Gastroesophageal sphincter (tissue), 4 donors: Measurements from ENCODE around the gene NEURL1. TPM values are rescaled to one million over a fixed set of nuclear protein-coding genes. Genes with fewer than 3 reads are reported as not detected.

ENCODE experiments used
- ATAC-seq: fragments of 150-250 bp; one replicate; pipeline ENCODE4 v1.9.1; 2016; ENCODE audit warnings: mild to moderate bottlenecking, moderate library complexity
- H3K27ac ChIP-seq, 4 donors: fragments of 200-600 bp; sonication (generic) in 3 of 4; 1 replicate in 3 of 4; 2 replicates in 1 of 4; pipeline ENCODE4 v1.5.1; 2016 to 2019
- H3K27me3 ChIP-seq: fragments of 200-600 bp; sonication (generic); one replicate; pipeline ENCODE4 v1.5.1; 2019
- H3K36me3 ChIP-seq, 2 donors: fragments of 200-600 bp; sonication (generic); one replicate each; pipeline ENCODE4 v1.5.1; 2019; ENCODE audit warnings: control low read depth in 1 of 2
- H3K4me1 ChIP-seq, 3 donors: fragments of 200-600 bp; sonication (generic); 1 replicate in 2 of 3; 2 replicates in 1 of 3; pipeline ENCODE4 v1.5.1; 2016 to 2019; ENCODE audit warnings: control low read depth in 2 of 3
- H3K4me3 ChIP-seq, 2 donors: fragments of 200-600 bp; sonication (generic); one replicate each; pipeline ENCODE4 v1.5.1; 2019; ENCODE audit warnings: mild to moderate bottlenecking in 1 of 2, moderate library complexity in 1 of 2
- H3K9me3 ChIP-seq, 3 donors: fragments of 200-600 bp; sonication (generic); one replicate each; pipeline ENCODE4 v1.5.1; 2017 to 2019; ENCODE audit warnings: control low read depth in 2 of 3
- EP300 ChIP-seq: sonication (generic); formaldehyde crosslinking; IDR thresholded peaks from one replicate; pipeline ENCODE4 v1.6.1; 2017; ENCODE audit warnings: antibody characterized with exemption, mild to moderate bottlenecking
- POLR2A ChIP-seq, 2 donors: fragments of 450-650 bp; IDR thresholded peaks; one replicate each; pipeline ENCODE4 v1.6.1; 2017; ENCODE audit warnings: antibody characterized with exemption in 2 of 2, mild to moderate bottlenecking in 2 of 2, moderate library complexity in 1 of 2
- POLR2AphosphoS5 ChIP-seq: sonication (generic); formaldehyde crosslinking; IDR thresholded peaks from one replicate; pipeline ENCODE4 v1.6.1; 2017; ENCODE audit warnings: antibody characterized with exemption
- WGBS, 2 donors: methylation state at CpG; one replicate each; pipeline ENCODE4 v1.1.5; 2018; ENCODE audit warnings: low coverage in 1 of 2; 5-methylcytosine and 5-hydroxymethylcytosine counted together
- total RNA-seq, 4 donors: library from RNA; depleted of rRNA; stranded (reverse); fragments of >200 nt; gene quantifications; one replicate each; pipeline ENCODE4 v1.1.0, GENCODE V29; 2016
- TF ChIP-seq, protein P1 (sequence below), 4 experiments: fragments of 200-600 bp in 2 of 4; fragments of 450-650 bp in 2 of 4; sonication (generic) in 1 of 4; IDR thresholded peaks; one replicate each; pipeline ENCODE4 v1.5.1; 2017 to 2019; ENCODE audit warnings: antibody characterized with exemption in 4 of 4, mild to moderate bottlenecking in 2 of 4, moderate library complexity in 2 of 4

Gene NEURL1
- total RNA-seq, 4 donors from 2014 or later, result 0.15 to 0.27 (median 0.19) TPM; not detected in 1

DNA sequence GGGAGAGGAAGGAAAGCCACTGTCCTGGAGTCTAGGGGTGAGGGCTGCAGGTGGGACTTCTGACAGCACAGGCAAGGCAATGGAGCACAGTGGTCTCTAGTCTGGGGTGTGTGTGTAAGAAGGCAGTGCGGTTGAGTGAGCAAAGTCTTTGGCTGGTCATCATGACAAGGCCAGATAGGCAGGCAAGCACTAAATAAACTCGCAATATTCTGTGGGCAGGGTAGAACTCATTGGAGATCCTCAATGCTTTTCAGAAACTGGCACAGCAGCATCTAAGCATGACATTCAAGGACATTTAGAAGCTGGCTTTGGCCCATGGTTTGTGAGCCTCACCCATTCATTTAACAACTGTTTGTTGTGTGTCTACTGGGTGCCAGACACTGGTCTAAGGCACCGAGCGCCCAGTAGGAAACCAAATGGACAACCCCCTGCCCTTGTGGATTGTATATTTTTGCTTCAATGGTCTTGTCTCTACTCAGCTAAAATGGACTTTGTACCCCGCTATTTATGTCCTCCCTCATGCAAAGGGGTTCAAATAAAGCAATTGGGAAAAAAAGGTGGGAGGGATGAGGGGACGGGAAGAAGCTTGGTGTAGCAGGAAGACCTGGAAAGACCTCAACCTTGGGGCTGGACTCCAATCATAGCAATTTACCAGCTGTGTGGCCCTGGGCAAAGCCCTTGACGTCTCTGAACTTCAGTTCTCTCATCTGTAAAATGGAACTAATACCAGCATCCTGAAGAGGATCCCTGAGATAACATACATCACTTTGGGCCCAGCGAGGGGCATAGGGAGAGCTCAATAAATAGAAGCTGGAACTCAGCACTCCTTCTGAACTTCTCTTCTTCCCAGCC is 116.0 kb downstream of the NEURL1 start:
- Histone ChIP-seq H3K27ac (no peak overlapping the region), H3K9me3 (no peaks in the 10 kb centered on the region), H3K27me3 (no peaks in the 10 kb centered on the region), H3K4me3 (no peak overlapping the region), H3K36me3 (peaks cover 0 to 71% of the 10 kb centered on the region in 2 donors), H3K4me1 (peaks cover 0 to 36% (median 1%) of the 10 kb centered on the region in 3 donors)
- ATAC-seq, result no peak
- WGBS, 2 donors, result 82 to 96% methylated on average over 7 of the region's 8 CpGs
- TF ChIP-seq EP300 (no peak), POLR2A (IDR thresholded peaks at IDR 0.05) (no peak), POLR2AphosphoS5 (no peak)
- TF ChIP-seq, protein P1, sequence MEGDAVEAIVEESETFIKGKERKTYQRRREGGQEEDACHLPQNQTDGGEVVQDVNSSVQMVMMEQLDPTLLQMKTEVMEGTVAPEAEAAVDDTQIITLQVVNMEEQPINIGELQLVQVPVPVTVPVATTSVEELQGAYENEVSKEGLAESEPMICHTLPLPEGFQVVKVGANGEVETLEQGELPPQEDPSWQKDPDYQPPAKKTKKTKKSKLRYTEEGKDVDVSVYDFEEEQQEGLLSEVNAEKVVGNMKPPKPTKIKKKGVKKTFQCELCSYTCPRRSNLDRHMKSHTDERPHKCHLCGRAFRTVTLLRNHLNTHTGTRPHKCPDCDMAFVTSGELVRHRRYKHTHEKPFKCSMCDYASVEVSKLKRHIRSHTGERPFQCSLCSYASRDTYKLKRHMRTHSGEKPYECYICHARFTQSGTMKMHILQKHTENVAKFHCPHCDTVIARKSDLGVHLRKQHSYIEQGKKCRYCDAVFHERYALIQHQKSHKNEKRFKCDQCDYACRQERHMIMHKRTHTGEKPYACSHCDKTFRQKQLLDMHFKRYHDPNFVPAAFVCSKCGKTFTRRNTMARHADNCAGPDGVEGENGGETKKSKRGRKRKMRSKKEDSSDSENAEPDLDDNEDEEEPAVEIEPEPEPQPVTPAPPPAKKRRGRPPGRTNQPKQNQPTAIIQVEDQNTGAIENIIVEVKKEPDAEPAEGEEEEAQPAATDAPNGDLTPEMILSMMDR (IDR thresholded peaks at IDR 0.05), result no peak

DNA sequence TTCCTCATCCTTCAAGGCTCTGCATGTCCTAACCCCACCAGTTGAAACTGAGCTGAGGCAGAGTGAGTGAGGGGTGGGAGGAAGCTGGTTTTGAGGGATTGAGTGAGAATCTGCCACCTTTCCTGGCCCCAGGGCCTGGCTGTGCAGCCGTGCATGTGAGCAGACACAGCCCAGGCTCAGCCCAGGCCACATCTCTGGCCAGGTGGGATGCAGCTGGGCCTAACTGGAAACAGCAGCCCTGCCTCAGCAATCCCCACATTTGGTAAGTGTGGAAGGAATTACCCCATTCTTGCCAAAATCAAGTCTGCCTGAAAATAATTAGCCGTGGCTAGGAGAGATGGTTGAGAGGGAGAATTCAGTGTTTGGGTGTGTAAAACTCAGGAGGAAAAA is 116.6 kb downstream of the NEURL1 start:
- no peak overlapping the region for H3K27ac ChIP-seq

DNA sequence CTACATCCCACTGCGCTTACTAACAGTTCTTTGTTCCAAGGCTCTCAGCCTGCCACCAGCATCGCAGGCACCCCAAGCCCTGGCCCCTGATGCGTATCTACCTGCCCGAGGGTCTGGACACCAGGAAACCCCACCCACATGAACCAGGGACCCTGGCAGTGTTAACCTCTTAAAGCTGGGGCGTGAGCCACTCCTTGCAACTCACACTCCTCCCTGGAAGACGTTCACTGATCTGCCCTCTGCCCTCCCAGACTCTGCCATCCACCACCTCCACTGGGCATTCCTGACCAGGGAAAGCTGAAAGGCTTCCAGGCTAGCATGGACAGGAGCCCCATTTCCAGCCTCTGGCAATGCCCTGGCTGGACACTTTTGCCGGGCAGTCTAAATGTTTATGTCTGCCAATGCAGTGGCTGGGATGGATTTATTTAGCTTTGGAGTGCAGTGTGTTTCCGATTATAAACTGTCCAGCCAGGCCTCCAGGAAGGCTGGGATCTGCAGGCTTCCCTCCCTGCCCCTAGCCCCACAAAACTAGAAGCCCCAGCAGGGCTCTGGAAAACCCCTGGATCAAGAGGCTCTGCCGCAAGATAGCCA is 117.5 kb downstream of the NEURL1 start:
- Histone ChIP-seq H3K36me3 (peaks cover 0 to 79% of the 10 kb centered on the region in 2 donors), H3K27ac (peak overlapping the region in 1 of 4 donors; percentile 3), H3K4me1 (peaks cover 0 to 43% (median 7%) of the 10 kb centered on the region in 3 donors), H3K27me3 (no peaks in the 10 kb centered on the region), H3K9me3 (no peaks in the 10 kb centered on the region), H3K4me3 (no peak overlapping the region)
- WGBS, 2 donors, result 79% methylated on average over 6 of the region's 9 CpGs; no CpG with 5 or more reads in 1 of the 2 donors
- TF ChIP-seq EP300 (no peak), POLR2A (IDR thresholded peaks at IDR 0.05) (no peak), POLR2AphosphoS5 (no peak)
- TF ChIP-seq, protein P1 (IDR thresholded peaks at IDR 0.05), result no peak
- ATAC-seq, result no peak

More for the DNA sequence above, 116.6 kb downstream of the NEURL1 start:
- peaks cover 0 to 42% (median 7%) of the 10 kb centered on the region in 3 donors for H3K4me1 ChIP-seq
- WGBS, 2 donors, result 60 to 83% methylated on average over 1 of the region's 2 CpGs
- no peak for ATAC-seq
- peaks cover 0 to 71% of the 10 kb centered on the region in 2 donors for H3K36me3 ChIP-seq
- H3K27me3 ChIP-seq, result no peaks in the 10 kb centered on the region
- H3K9me3 ChIP-seq, result no peaks in the 10 kb centered on the region
- H3K4me3 ChIP-seq, result no peak overlapping the region
- no peak for TF ChIP-seq POLR2A (IDR thresholded peaks at IDR 0.05)
- TF ChIP-seq, protein P1 (IDR thresholded peaks at IDR 0.05), result no peak

DNA sequence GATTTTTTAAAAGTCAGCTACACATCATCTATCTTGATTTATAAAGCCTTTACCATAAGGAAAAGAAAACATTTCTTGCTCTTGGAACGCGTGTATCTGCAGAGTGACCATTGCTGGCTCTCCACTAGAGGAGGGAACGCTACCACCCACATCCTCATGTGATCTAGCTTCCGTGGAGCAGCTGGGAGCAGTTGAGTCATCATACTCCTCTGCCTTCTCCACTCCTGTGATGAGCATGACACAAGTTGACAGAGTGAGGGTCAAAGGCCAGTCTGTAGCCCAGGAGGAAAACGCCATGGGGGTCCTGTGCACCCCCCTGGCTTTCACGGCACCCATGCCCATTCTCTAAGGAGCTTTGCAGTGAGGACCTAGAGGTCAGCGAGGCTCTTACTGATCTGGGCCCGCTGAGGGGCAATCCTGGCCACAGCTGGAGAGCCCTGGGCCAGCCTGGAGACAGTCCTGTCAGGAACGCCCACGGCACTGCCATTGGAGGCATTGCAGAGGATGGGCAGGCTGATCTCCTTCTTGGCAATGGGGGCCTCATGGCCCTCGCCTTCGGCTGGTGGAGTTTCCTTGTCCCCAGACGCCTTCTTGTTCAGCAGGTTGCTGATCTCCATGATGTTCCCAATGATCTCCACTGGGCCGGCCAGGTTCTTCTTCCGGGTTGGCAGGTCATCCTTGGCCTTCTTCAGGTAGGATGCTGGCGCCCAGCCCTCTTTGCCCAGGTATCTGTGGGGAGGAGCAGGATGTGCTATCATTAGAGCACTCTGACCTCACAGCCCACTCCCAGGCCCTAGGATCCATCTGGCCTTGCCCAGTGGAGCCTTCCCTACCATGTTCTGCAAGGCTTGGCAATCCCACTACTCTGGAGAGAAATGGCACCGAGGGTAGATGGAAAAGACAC is 119.2 kb downstream of the NEURL1 start:
- H3K27me3 ChIP-seq, result no peaks in the 10 kb centered on the region
- H3K36me3 ChIP-seq, result peaks cover 0 to 91% of the 10 kb centered on the region in 2 donors
- ATAC-seq, result peak; percentile 32
- TF ChIP-seq POLR2A (IDR thresholded peaks at IDR 0.05) (no peak), EP300 (no peak)
- TF ChIP-seq, protein P1 (IDR thresholded peaks at IDR 0.05), result peak in 1 of 4 experiments; percentile 8
- peaks cover 0 to 60% (median 21%) of the 10 kb centered on the region in 3 donors for H3K4me1 ChIP-seq
- H3K27ac ChIP-seq, result no peak overlapping the region
- 43 to 46% methylated on average over 1 to 5 of the region's 17 CpGs for WGBS, 2 donors
- H3K9me3 ChIP-seq, result no peaks in the 10 kb centered on the region
- no peak overlapping the region for H3K4me3 ChIP-seq
